Thyroid gland (tissue), 4 donors: ENCODE data around the gene ANTKMT. TPM values are rescaled to one million over a fixed set of nuclear protein-coding genes. Genes with fewer than 3 reads are reported as not detected.

Experiments
- DNase-seq, 2 donors: peaks; one replicate each; pipeline ENCODE4 v3.0.0-alpha.2; 2019
- H3K27ac ChIP-seq, 3 donors: fragments of 200-600 bp; sonication (generic); 1 replicate in 2 of 3; 2 replicates in 1 of 3; pipeline ENCODE4 v1.5.1; 2016 to 2019; ENCODE audit warnings: mild to moderate bottlenecking in 1 of 3, moderate library complexity in 1 of 3
- H3K27me3 ChIP-seq: fragments of 200-600 bp; sonication (generic); one replicate; pipeline ENCODE4 v1.5.1; 2019
- H3K36me3 ChIP-seq, 2 donors: fragments of 200-600 bp; sonication (generic); one replicate each; pipeline ENCODE4 v1.5.1; 2016 to 2019
- H3K4me1 ChIP-seq, 2 donors: fragments of 200-600 bp; sonication (generic); one replicate each; pipeline ENCODE4 v1.5.1; 2017 to 2019
- H3K4me3 ChIP-seq, 3 donors: fragments of 200-600 bp; sonication (generic); replicated peaks in 1 of 3; 1 replicate in 2 of 3; 2 replicates in 1 of 3; pipeline ENCODE4 v1.5.1; 2016; ENCODE audit warnings: mild to moderate bottlenecking in 1 of 3
- H3K9me3 ChIP-seq: fragments of 200-600 bp; sonication (generic); one replicate; pipeline ENCODE4 v1.5.1; 2017
- POLR2A ChIP-seq, 2 donors: fragments of 450-650 bp; IDR thresholded peaks; one replicate each; pipeline ENCODE4 v1.6.1; 2017; ENCODE audit warnings: antibody characterized with exemption in 2 of 2, mild to moderate bottlenecking in 2 of 2, moderate library complexity in 1 of 2
- WGBS, 2 donors: methylation state at CpG; one replicate each; pipeline ENCODE4 v1.1.5; 2017; 5-methylcytosine and 5-hydroxymethylcytosine counted together
- intact Hi-C: fragments of 100-400 bp; cut with DNase I; formaldehyde crosslinking; loops from one replicate; pipeline ENCODE4 v1.15.1; 2023
- total RNA-seq, 4 donors: library from RNA; depleted of rRNA; stranded (reverse); fragments of >200 nt; gene quantifications; one replicate each; pipeline ENCODE4 v1.2.3, GENCODE V29; 2016
- TF ChIP-seq, protein P1 (sequence below), 6 experiments: fragments of 200-600 bp in 3 of 6; fragments of 450-650 bp in 3 of 6; sonication (generic) in 3 of 6; IDR thresholded peaks; one replicate each; pipeline ENCODE4 v1.5.1; 2016 to 2019; ENCODE audit warnings: antibody characterized with exemption in 6 of 6, mild to moderate bottlenecking in 2 of 6, inconsistent platforms in 1 of 6, moderate library complexity in 1 of 6

ANTKMT gene
- total RNA-seq, 4 donors from 2014 or later = 56.4 to 109 (median 63.8) TPM

DNA sequence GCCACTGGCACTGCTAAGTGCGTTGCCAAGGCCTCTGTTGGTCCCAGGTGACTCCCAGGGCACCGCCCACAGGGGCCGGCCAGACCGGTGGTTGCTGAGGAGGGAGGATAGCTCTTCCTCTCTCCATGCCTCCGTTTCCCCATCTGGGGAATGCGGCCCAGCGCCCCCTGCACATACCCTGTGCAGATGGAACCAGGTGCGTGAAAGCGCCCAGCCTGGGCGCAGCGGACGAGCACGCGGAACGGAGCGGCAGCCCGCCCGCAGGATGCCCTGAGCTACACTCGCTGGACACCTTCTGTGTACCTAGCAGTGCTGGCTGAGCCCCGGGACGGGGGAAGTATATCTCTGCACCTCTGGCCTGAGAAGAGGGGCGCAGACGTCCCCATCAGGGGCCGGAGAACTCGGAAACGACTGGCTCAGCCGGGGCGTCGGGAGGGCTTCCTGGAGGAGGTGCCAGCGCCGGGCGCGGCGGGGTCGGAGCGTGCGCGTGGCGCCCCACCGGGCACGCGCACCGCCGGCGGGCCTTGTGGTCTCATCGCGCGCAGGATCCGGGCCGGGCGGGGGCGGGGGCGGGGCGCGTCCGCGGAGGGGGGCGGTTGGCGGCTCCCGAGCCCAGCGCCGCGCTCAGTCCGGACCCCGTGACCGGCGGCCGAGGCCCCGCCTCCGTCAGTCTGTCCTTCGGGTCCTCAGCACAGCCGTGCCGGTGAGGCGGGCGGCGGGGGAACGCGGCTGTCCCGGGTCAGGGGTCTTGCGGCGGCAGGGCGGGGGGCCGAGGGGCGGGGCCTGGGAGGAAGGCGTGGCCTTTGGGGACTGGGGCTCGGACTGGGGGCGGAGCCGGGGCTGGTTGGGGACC is 5.7 kb downstream of the ANTKMT start, which contains the start of the genes CCDC78 and HAGHL:
Gene CCDC78, minus strand, starts transcription at position 6 of the 853 bp plus-strand sequence. CDS start 76 bp downstream, outside the sequence.
Gene HAGHL, plus strand, starts transcription at position 669 of the 853 bp plus-strand sequence. CDS start 404 bp downstream, outside the sequence.
- Histone ChIP-seq H3K27me3 (no peaks in the 10 kb centered on the region), H3K4me1 (peaks cover 26 to 32% of the 10 kb centered on the region in 2 donors)
- peak; percentile 38 to 47 for DNase-seq

GRCh38 chr16:727291-727977 is 6.5 kb downstream of the ANTKMT start:
- peaks cover 24 to 28% of the 10 kb centered on the region in 2 donors for H3K4me1 ChIP-seq
- no peaks in the 10 kb centered on the region for H3K27me3 ChIP-seq
- DNase-seq = no peak
- peaks cover 0 to 7% of the 10 kb centered on the region in 2 donors for H3K36me3 ChIP-seq
- no CpG with 5 or more reads among the region's 61 CpGs for WGBS, 2 donors
- intact Hi-C loops = no loop called here
- TF ChIP-seq, protein P1, sequence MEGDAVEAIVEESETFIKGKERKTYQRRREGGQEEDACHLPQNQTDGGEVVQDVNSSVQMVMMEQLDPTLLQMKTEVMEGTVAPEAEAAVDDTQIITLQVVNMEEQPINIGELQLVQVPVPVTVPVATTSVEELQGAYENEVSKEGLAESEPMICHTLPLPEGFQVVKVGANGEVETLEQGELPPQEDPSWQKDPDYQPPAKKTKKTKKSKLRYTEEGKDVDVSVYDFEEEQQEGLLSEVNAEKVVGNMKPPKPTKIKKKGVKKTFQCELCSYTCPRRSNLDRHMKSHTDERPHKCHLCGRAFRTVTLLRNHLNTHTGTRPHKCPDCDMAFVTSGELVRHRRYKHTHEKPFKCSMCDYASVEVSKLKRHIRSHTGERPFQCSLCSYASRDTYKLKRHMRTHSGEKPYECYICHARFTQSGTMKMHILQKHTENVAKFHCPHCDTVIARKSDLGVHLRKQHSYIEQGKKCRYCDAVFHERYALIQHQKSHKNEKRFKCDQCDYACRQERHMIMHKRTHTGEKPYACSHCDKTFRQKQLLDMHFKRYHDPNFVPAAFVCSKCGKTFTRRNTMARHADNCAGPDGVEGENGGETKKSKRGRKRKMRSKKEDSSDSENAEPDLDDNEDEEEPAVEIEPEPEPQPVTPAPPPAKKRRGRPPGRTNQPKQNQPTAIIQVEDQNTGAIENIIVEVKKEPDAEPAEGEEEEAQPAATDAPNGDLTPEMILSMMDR (IDR thresholded peaks at IDR 0.05) = no peak
- no peak for TF ChIP-seq POLR2A (IDR thresholded peaks at IDR 0.05)
- no peak overlapping the region for H3K27ac ChIP-seq
- H3K9me3 ChIP-seq = no peaks in the 10 kb centered on the region
- H3K4me3 ChIP-seq = peak overlapping the region in 1 of 3 donors; percentile 41

More for the DNA sequence above, 5.7 kb downstream of the ANTKMT start, which contains the start of the genes CCDC78 and HAGHL:
- Histone ChIP-seq H3K9me3 (no peaks in the 10 kb centered on the region), H3K27ac (no peak within 1 kb of the TSS), H3K4me3 (peak within 1 kb of the TSS in 1 of 3 donors; percentile 41), H3K36me3 (no peaks in the 10 kb centered on the region)
- WGBS, 2 donors = 0 to 1% methylated on average over 6 to 13 of the region's 88 CpGs
- TF ChIP-seq POLR2A (IDR thresholded peaks at IDR 0.05) = no peak
- TF ChIP-seq, protein P1 (IDR thresholded peaks at IDR 0.05) = no peak
- intact Hi-C loops = no loop called here

- DNase-seq = peak; percentile 37 to 47
- intact Hi-C loops = no loop called here
- no peaks in the 10 kb centered on the region for H3K9me3 ChIP-seq
- peaks cover 24 to 28% of the 10 kb centered on the region in 2 donors for H3K4me1 ChIP-seq
- H3K4me3 ChIP-seq = peak overlapping the region in 1 of 3 donors; percentile 41
- 0% methylated on average over 4 of the region's 80 CpGs; no CpG with 5 or more reads in 1 of the 2 donors for WGBS, 2 donors
- no peak overlapping the region for H3K27ac ChIP-seq
- no peaks in the 10 kb centered on the region for H3K27me3 ChIP-seq
- H3K36me3 ChIP-seq = peaks cover 6 to 7% of the 10 kb centered on the region in 2 donors
- TF ChIP-seq, protein P1 (IDR thresholded peaks at IDR 0.05) = no peak
- no peak for TF ChIP-seq POLR2A (IDR thresholded peaks at IDR 0.05)
Observed at GRCh38 chr16:728131-728889, 7.4 kb downstream of the ANTKMT start.

- WGBS, 2 donors = 81 to 94% methylated on average over 5 to 8 of the region's 55 CpGs
- no peak for DNase-seq
- no peak overlapping the region for H3K27ac ChIP-seq
- intact Hi-C loops = no loop called here
- peaks cover 7 to 14% of the 10 kb centered on the region in 2 donors for H3K36me3 ChIP-seq
- TF ChIP-seq, protein P1 (IDR thresholded peaks at IDR 0.05) = no peak
- TF ChIP-seq POLR2A (IDR thresholded peaks at IDR 0.05) = no peak
- H3K4me1 ChIP-seq = peaks cover 24 to 28% of the 10 kb centered on the region in 2 donors
- H3K4me3 ChIP-seq = no peak overlapping the region
- no peaks in the 10 kb centered on the region for H3K9me3 ChIP-seq
- H3K27me3 ChIP-seq = no peaks in the 10 kb centered on the region
Observed at GRCh38 chr16:728890-729744, 8.2 kb downstream of the ANTKMT start.
